HEK293 (cell line): ENCODE results near the gene WNT7B.

Experiments used
- ZIC2 ChIP-seq: fragments of 450-650 bp; formaldehyde crosslinking; IDR thresholded peaks from 2 replicates; pipeline ENCODE4 v1.5.1; 2016; ENCODE audit warnings: missing biosample characterization, missing genetic modification characterization
- ZNF302 ChIP-seq: fragments of 450-650 bp; formaldehyde crosslinking; IDR thresholded peaks from 2 replicates; pipeline ENCODE4 v1.5.1; 2016; ENCODE audit warnings: missing biosample characterization, missing genetic modification characterization, low read depth
- ZNF701 ChIP-seq: fragments of 450-650 bp; formaldehyde crosslinking; IDR thresholded peaks from 2 replicates; pipeline ENCODE4 v1.5.1; 2016; ENCODE audit warnings: missing biosample characterization, missing genetic modification characterization
- TF ChIP-seq, protein P1 (sequence below): fragments of 450-650 bp; formaldehyde crosslinking; IDR thresholded peaks from 2 replicates; pipeline ENCODE4 v1.5.1; 2016; ENCODE audit warnings: missing biosample characterization, missing genetic modification characterization

DNA sequence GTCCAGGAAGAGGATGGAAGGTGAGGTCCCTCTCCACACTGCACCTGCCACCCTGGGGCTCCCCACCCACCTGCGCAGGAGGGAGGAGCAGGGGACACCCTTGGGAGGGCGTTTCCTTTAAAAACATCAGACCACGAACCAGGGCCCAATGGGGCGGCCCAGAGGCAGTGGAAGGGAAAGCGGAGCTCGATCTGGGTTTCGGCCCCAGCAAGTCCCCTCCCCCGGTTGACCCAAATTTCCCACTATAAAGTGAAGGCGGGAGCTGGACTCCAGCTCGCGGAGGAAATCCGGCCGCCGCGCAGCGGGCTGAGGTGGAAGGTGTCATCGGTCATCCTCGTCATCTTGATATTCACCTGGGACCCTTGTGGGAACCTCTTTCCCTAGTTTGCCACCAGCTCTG lies 99.3 kb downstream of the WNT7B start:
- TF ChIP-seq ZNF302 (tag by site-specific recombination) (no peak), ZIC2 (tag by site-specific recombination) (no peak), ZNF701 (tag by site-specific recombination) (no peak)
- TF ChIP-seq, protein P1, sequence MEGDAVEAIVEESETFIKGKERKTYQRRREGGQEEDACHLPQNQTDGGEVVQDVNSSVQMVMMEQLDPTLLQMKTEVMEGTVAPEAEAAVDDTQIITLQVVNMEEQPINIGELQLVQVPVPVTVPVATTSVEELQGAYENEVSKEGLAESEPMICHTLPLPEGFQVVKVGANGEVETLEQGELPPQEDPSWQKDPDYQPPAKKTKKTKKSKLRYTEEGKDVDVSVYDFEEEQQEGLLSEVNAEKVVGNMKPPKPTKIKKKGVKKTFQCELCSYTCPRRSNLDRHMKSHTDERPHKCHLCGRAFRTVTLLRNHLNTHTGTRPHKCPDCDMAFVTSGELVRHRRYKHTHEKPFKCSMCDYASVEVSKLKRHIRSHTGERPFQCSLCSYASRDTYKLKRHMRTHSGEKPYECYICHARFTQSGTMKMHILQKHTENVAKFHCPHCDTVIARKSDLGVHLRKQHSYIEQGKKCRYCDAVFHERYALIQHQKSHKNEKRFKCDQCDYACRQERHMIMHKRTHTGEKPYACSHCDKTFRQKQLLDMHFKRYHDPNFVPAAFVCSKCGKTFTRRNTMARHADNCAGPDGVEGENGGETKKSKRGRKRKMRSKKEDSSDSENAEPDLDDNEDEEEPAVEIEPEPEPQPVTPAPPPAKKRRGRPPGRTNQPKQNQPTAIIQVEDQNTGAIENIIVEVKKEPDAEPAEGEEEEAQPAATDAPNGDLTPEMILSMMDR = no peak
